Activated effector memory CD4-positive, alpha-beta T cell treated with Interleukin-2 at 50 U/mL for 16 hours (primary cell): ENCODE results near the gene SDF4.
"Not testable (repeated sequence)": the region's sequence is repeated elsewhere in the genome, so short reads cannot be mapped to it uniquely, and the experiment has no call there.

Experiments used
- DNase-seq: peaks from one replicate; pipeline ENCODE4 v3.0.0-alpha.2; 2020

Gene SDF4

GRCh38 chr1:1259119-1259488, 27.3 kb upstream of the SDF4 start:
- no peak for DNase-seq

- no peak for DNase-seq
Observed at GRCh38 chr1:1256956-1257871, 25.4 kb upstream of the SDF4 start.

- DNase-seq = no peak
Observed at GRCh38 chr1:1255611-1256010, 23.8 kb upstream of the SDF4 start.

GRCh38 chr1:1255078-1255477, 23.3 kb upstream of the SDF4 start:
- no peak for DNase-seq

- no peak for DNase-seq
Observed at GRCh38 chr1:1254667-1254998, 22.8 kb upstream of the SDF4 start.

- no peak for DNase-seq
Observed at GRCh38 chr1:1253972-1254666, 22.3 kb upstream of the SDF4 start.

- no peak for DNase-seq
Observed at GRCh38 chr1:1253314-1253713, 21.5 kb upstream of the SDF4 start.

GRCh38 chr1:1250786-1251284, 19.0 kb upstream of the SDF4 start:
- peak; percentile 48 for DNase-seq

- DNase-seq = not testable (repeated sequence)
Observed at GRCh38 chr1:1248009-1248913, 16.5 kb upstream of the SDF4 start.

- no peak for DNase-seq
Observed at GRCh38 chr1:1247341-1247913, 15.6 kb upstream of the SDF4 start.

- DNase-seq = no peak
Observed at GRCh38 chr1:1246577-1247340, 15.0 kb upstream of the SDF4 start, which contains the start of gene C1QTNF12. Gene C1QTNF12, minus strand, starts transcription at chr1:1246722. Its CDS starts 32 bp downstream, at chr1:1246690.

GRCh38 chr1:1245817-1246576, 14.2 kb upstream of the SDF4 start:
- DNase-seq = no peak

- no peak for DNase-seq
Observed at GRCh38 chr1:1245178-1245816, 13.5 kb upstream of the SDF4 start.

GRCh38 chr1:1244192-1244811, 12.5 kb upstream of the SDF4 start:
- DNase-seq = no peak

- no peak for DNase-seq
Observed at GRCh38 chr1:1243807-1244191, 12.0 kb upstream of the SDF4 start.

GRCh38 chr1:1243266-1243660, 11.5 kb upstream of the SDF4 start:
- no peak for DNase-seq

- DNase-seq = no peak
Observed at GRCh38 chr1:1242461-1243265, 10.9 kb upstream of the SDF4 start.

- no peak for DNase-seq
Observed at GRCh38 chr1:1241588-1242219, 9.9 kb upstream of the SDF4 start.
